DOHH2 (cell line): ENCODE data around the gene CFAP77.

Experiments used
- H3F3A ChIP-seq: fragments of 200-600 bp; sonication (generic), shearing (Covaris generic); 2 replicates; pipeline ENCODE4 v1.6.0; 2016; ENCODE audit warnings: antibody characterized with exemption, mild to moderate bottlenecking; ENCODE audit not compliant: control insufficient read depth, insufficient read depth
- H3K27ac ChIP-seq: fragments of 200-600 bp; sonication (generic); 2 replicates; pipeline ENCODE4 v1.5.1; 2014; ENCODE audit warnings: low read depth, mild to moderate bottlenecking, low read length, moderate library complexity
- H3K27me3 ChIP-seq: fragments of 200-600 bp; sonication (generic); 2 replicates; pipeline ENCODE4 v1.6.1; 2014; ENCODE audit warnings: mild to moderate bottlenecking, low read length, mixed read lengths; ENCODE audit not compliant: control insufficient read depth
- H3K36me3 ChIP-seq: fragments of 200-600 bp; sonication (generic); 2 replicates; pipeline ENCODE4 v1.6.1; 2014; ENCODE audit warnings: mild to moderate bottlenecking, low read length, moderate library complexity, mixed read lengths; ENCODE audit not compliant: control insufficient read depth
- H3K4me1 ChIP-seq: fragments of 200-600 bp; sonication (generic); 2 replicates; pipeline ENCODE4 v1.6.1; 2014; ENCODE audit warnings: mild to moderate bottlenecking, low read length, mixed read lengths; ENCODE audit not compliant: control insufficient read depth
- H3K4me2 ChIP-seq: fragments of 200-600 bp; sonication (generic); 2 replicates; pipeline ENCODE4 v1.6.0; 2014; ENCODE audit warnings: mild to moderate bottlenecking, low read length, moderate library complexity
- H3K4me3 ChIP-seq: fragments of 200-600 bp; sonication (generic); 2 replicates; pipeline ENCODE4 v1.5.1; 2014; ENCODE audit warnings: mild to moderate bottlenecking, low read length, mixed read lengths
- H3K79me2 ChIP-seq: fragments of 200-600 bp; sonication (generic); 2 replicates; pipeline ENCODE4 v1.6.1; 2014; ENCODE audit warnings: mild to moderate bottlenecking, low read length, mixed read lengths; ENCODE audit not compliant: control insufficient read depth
- H3K9me2 ChIP-seq: fragments of 200-600 bp; sonication (generic); replicated peaks from 2 replicates; pipeline ENCODE4 v1.6.1; 2014; ENCODE audit warnings: mild to moderate bottlenecking, low read length, mixed read lengths; ENCODE audit not compliant: control insufficient read depth
- H3K9me3 ChIP-seq: fragments of 200-600 bp; sonication (generic); 2 replicates; pipeline ENCODE4 v1.6.1; 2014; ENCODE audit warnings: antibody characterized with exemption, low read length, mixed read lengths; ENCODE audit not compliant: control insufficient read depth, insufficient read depth
- H4K20me1 ChIP-seq: fragments of 200-600 bp; sonication (generic); 2 replicates; pipeline ENCODE4 v1.6.0; 2014; ENCODE audit warnings: low read depth, mild to moderate bottlenecking, antibody characterized with exemption, low read length, moderate library complexity; ENCODE audit not compliant: control insufficient read depth, insufficient read depth
- EZH2phosphoT487 ChIP-seq: fragments of 200-600 bp; sonication (generic); IDR thresholded peaks from 2 replicates; pipeline ENCODE4 v1.6.1; 2017; ENCODE audit warnings: borderline replicate concordance, mild to moderate bottlenecking, antibody characterized with exemption, low read length, moderate library complexity, mixed read lengths
- TF ChIP-seq, protein P1 (sequence below): fragments of 200-600 bp; sonication (generic); IDR thresholded peaks from one replicate; pipeline ENCODE4 v1.5.1; 2014; ENCODE audit warnings: antibody characterized with exemption, mild to moderate bottlenecking, low read depth, low read length; ENCODE audit not compliant: poor library complexity, severe bottlenecking

The CFAP77 gene

DNA sequence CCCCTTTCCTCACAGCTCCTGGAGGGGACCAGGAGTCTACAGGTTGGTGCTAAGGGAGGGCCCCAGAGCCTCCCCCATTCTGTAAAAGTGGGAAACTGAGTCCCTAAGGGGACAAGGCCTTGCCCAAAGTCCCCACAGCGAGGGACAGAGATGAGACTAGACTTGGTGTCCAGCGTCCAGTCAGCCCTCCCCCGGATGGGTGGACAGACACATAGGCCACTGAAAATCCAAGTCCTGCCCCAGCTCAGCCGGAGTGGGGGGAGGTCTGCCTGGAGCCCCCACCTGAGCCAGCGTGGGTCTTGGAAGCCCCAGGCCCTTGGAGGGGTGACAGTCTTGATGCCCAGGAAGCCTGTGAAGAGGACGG, 177.6 kb downstream of the CFAP77 start:
- Histone ChIP-seq H3K4me3 (no peak overlapping the region), H3K27ac (no peak overlapping the region), H3F3A (no peaks in the 10 kb centered on the region)

DNA sequence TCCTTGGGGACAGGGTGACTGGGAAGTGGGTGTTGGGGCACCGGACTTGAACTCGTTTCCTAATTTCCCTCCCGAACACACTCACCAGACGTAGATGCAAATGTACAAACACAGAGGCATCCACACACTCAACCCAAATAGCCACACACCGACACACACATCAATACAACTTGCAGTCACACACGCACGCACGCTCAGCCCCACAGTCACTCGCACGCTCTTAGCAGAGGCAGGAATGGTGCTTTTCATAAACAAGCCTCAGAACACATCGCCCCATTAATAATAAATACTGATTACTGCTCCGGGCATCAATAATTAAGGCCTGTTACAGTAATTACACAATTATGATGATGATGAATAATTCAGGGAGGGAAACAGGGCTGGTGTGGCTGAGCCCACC, 178.1 kb downstream of the CFAP77 start:
- no peak overlapping the region for H3K4me3 ChIP-seq
- no peaks in the 10 kb centered on the region for H4K20me1 ChIP-seq
- H3K4me2 ChIP-seq = no peak overlapping the region
- TF ChIP-seq EZH2phosphoT487 = no peak
- TF ChIP-seq, protein P1, sequence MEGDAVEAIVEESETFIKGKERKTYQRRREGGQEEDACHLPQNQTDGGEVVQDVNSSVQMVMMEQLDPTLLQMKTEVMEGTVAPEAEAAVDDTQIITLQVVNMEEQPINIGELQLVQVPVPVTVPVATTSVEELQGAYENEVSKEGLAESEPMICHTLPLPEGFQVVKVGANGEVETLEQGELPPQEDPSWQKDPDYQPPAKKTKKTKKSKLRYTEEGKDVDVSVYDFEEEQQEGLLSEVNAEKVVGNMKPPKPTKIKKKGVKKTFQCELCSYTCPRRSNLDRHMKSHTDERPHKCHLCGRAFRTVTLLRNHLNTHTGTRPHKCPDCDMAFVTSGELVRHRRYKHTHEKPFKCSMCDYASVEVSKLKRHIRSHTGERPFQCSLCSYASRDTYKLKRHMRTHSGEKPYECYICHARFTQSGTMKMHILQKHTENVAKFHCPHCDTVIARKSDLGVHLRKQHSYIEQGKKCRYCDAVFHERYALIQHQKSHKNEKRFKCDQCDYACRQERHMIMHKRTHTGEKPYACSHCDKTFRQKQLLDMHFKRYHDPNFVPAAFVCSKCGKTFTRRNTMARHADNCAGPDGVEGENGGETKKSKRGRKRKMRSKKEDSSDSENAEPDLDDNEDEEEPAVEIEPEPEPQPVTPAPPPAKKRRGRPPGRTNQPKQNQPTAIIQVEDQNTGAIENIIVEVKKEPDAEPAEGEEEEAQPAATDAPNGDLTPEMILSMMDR = no peak
- H3K79me2 ChIP-seq = no peaks in the 10 kb centered on the region
- H3K4me1 ChIP-seq = no peaks in the 10 kb centered on the region
- no peaks in the 10 kb centered on the region for H3K36me3 ChIP-seq
- H3K9me3 ChIP-seq = no peaks in the 10 kb centered on the region
- H3F3A ChIP-seq = no peaks in the 10 kb centered on the region
- H3K9me2 ChIP-seq = no peaks in the 10 kb centered on the region
- H3K27ac ChIP-seq = no peak overlapping the region
- H3K27me3 ChIP-seq = peaks cover 24% of the 10 kb centered on the region

More for the DNA sequence above, 177.6 kb downstream of the CFAP77 start:
- H3K27me3 ChIP-seq = peaks cover 24% of the 10 kb centered on the region
- H3K79me2 ChIP-seq = no peaks in the 10 kb centered on the region
- no peaks in the 10 kb centered on the region for H3K9me2 ChIP-seq
- no peaks in the 10 kb centered on the region for H3K36me3 ChIP-seq
- no peaks in the 10 kb centered on the region for H4K20me1 ChIP-seq
- H3K4me2 ChIP-seq = no peak overlapping the region
- TF ChIP-seq, protein P1 = no peak
- no peak for TF ChIP-seq EZH2phosphoT487
- no peaks in the 10 kb centered on the region for H3K4me1 ChIP-seq
- no peaks in the 10 kb centered on the region for H3K9me3 ChIP-seq

DNA sequence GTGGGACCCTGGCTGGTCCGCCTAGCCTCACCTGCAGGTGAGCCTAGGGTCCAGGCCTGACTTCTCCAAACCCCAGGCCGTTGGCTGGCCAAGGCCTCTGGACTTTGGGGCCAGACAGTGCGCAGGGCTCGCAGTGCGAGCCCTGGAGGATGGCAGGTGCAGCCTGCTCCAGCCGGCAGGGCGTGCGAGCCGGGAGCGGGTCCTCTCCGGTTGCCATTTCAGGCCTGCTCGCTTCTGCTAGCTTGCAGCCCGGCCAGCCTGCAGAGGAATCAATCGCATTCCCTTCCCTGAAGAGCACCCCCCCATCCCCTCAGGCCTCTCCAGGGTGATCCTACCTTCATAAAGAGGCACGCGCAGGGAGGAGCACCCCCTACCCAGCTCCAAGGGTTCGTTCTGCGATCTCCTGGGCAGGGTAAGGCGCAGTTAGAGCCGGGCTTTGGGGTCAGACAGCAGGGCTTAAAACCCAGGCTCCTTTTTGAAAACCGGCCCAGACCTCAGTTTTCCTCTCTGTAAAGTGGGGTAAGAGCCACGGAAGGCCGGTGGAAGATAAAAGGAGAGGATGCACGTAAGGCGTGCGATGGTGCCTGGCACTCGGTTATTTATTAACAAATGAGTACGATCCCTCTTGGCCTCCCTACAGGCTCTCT, 178.6 kb downstream of the CFAP77 start:
- peaks cover 23% of the 10 kb centered on the region for H3K27me3 ChIP-seq
- H3F3A ChIP-seq = no peaks in the 10 kb centered on the region
- no peaks in the 10 kb centered on the region for H3K9me3 ChIP-seq
- H3K79me2 ChIP-seq = no peaks in the 10 kb centered on the region
- H3K27ac ChIP-seq = no peak overlapping the region
- H3K36me3 ChIP-seq = no peaks in the 10 kb centered on the region
- no peak overlapping the region for H3K4me3 ChIP-seq
- H3K4me2 ChIP-seq = no peak overlapping the region
- no peaks in the 10 kb centered on the region for H4K20me1 ChIP-seq
- H3K4me1 ChIP-seq = no peaks in the 10 kb centered on the region
- no peaks in the 10 kb centered on the region for H3K9me2 ChIP-seq
- no peak for TF ChIP-seq EZH2phosphoT487
- TF ChIP-seq, protein P1 = no peak
